Thyroid gland (tissue), 4 donors: ENCODE data around the gene PET100.

Experiments used
- POLR2A ChIP-seq, 2 donors: fragments of 450-650 bp; IDR thresholded peaks; one replicate each; pipeline ENCODE4 v1.6.1; 2017; ENCODE audit warnings: antibody characterized with exemption in 2 of 2, mild to moderate bottlenecking in 2 of 2, moderate library complexity in 1 of 2
- TF ChIP-seq, protein P1 (sequence below), 6 experiments: fragments of 200-600 bp in 3 of 6; fragments of 450-650 bp in 3 of 6; sonication (generic) in 3 of 6; IDR thresholded peaks; one replicate each; pipeline ENCODE4 v1.5.1; 2016 to 2019; ENCODE audit warnings: antibody characterized with exemption in 6 of 6, mild to moderate bottlenecking in 2 of 6, inconsistent platforms in 1 of 6, moderate library complexity in 1 of 6

DNA sequence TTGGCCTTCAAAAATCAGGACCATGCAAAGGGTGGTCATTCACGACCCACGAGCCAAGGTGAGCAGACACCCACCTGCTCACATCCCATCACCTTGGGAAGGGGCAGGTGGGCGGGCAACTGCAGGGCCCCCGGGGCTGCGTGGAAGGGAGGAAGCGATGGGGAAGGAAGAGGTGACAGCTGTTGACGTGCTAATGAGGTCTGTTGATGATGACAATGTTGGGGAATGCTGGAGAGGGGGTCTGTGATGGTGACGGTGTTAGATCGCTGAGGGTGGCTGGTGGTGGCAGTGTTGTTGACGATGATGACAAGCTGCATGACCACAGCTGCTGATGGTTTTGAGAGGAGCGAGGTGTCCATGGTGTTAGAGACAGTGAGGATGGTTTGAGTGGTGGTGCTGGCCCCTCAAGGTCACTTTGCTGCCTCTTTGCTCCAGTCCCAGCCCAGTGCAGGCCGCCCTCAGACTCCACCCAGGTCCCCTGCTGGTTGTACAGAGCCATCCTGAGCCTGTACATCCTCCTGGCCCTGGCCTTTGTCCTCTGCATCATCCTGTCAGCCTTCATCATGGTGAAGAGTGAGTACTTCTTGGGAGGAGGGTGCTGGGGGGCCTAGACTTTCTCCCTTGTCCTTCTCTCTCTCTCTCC lies 48.2 kb downstream of the PET100 start:
- TF ChIP-seq, protein P1, sequence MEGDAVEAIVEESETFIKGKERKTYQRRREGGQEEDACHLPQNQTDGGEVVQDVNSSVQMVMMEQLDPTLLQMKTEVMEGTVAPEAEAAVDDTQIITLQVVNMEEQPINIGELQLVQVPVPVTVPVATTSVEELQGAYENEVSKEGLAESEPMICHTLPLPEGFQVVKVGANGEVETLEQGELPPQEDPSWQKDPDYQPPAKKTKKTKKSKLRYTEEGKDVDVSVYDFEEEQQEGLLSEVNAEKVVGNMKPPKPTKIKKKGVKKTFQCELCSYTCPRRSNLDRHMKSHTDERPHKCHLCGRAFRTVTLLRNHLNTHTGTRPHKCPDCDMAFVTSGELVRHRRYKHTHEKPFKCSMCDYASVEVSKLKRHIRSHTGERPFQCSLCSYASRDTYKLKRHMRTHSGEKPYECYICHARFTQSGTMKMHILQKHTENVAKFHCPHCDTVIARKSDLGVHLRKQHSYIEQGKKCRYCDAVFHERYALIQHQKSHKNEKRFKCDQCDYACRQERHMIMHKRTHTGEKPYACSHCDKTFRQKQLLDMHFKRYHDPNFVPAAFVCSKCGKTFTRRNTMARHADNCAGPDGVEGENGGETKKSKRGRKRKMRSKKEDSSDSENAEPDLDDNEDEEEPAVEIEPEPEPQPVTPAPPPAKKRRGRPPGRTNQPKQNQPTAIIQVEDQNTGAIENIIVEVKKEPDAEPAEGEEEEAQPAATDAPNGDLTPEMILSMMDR (IDR thresholded peaks at IDR 0.05), result no peak
- TF ChIP-seq POLR2A (IDR thresholded peaks at IDR 0.05), result no peak
